ENCODE data around the gene KLRC4.

Gene KLRC4

GRCh38 chr12:10408842-10409241 is 715 bp downstream of the KLRC4 start:
- Mint-ChIP-seq H3K4me1 (peaks cover 23% of the 10 kb centered on the region), H3K27me3 (ENCODE audit: low read depth, poor library complexity) (no peaks in the 10 kb centered on the region), H3K27ac (no peak overlapping the region), H3K4me3 (no peak overlapping the region), H3K36me3 (ENCODE audit: low read depth) (no peaks in the 10 kb centered on the region), H3K9me3 (peaks cover 4% of the 10 kb centered on the region)
- no peak for TF ChIP-seq CTCF (IDR thresholded peaks at IDR 0.05)
- DNase-seq = no peak

- H3K36me3 Mint-ChIP-seq (ENCODE audit: low read depth) = no peaks in the 10 kb centered on the region
- H3K27ac Mint-ChIP-seq = no peak overlapping the region
- no peaks in the 10 kb centered on the region for H3K27me3 Mint-ChIP-seq (ENCODE audit: low read depth, poor library complexity)
- peaks cover 4% of the 10 kb centered on the region for H3K9me3 Mint-ChIP-seq
- no peak for DNase-seq
- no peak for TF ChIP-seq CTCF (IDR thresholded peaks at IDR 0.05)
- H3K4me1 Mint-ChIP-seq = peaks cover 23% of the 10 kb centered on the region
- H3K4me3 Mint-ChIP-seq = no peak overlapping the region
These were observed 2.8 kb downstream of the KLRC4 start for GRCh38 chr12:10406725-10407124.

GRCh38 chr12:10405294-10405693 is 4.3 kb downstream of the KLRC4 start:
- Mint-ChIP-seq H3K27me3 (ENCODE audit: low read depth, poor library complexity) (no peaks in the 10 kb centered on the region), H3K36me3 (ENCODE audit: low read depth) (no peaks in the 10 kb centered on the region), H3K27ac (no peak overlapping the region), H3K9me3 (peaks cover 4% of the 10 kb centered on the region), H3K4me1 (peaks cover 14% of the 10 kb centered on the region), H3K4me3 (no peak overlapping the region)
- DNase-seq = no peak
- TF ChIP-seq CTCF (IDR thresholded peaks at IDR 0.05) = no peak

DNA sequence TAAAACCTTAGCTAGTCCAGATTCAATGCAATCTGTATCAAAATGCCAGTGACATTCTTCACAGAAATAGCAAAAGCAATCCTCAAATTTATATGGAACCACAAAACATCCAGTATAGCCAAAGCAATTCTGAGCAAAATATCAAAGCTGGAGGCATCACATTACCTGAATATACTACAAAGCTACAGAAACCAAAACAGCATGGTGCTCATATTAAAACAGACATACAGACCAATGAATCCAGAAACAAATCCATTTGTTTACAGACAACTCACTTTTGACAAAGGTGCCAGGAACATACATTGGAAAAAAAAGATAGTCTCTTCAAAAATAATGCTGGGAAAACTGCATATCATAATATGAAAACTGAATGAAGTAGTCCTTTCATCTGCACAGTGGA is 4.8 kb downstream of the KLRC4 start:
- no peak for DNase-seq
- peaks cover 4% of the 10 kb centered on the region for H3K9me3 Mint-ChIP-seq
- no peaks in the 10 kb centered on the region for H3K36me3 Mint-ChIP-seq (ENCODE audit: low read depth)
- no peak overlapping the region for H3K27ac Mint-ChIP-seq
- no peaks in the 10 kb centered on the region for H3K27me3 Mint-ChIP-seq (ENCODE audit: low read depth, poor library complexity)
- no peak overlapping the region for H3K4me3 Mint-ChIP-seq
- H3K4me1 Mint-ChIP-seq = peaks cover 12% of the 10 kb centered on the region
- TF ChIP-seq CTCF (IDR thresholded peaks at IDR 0.05) = no peak

GRCh38 chr12:10400829-10401228 is 8.7 kb downstream of the KLRC4 start:
- H3K36me3 Mint-ChIP-seq (ENCODE audit: low read depth) = no peaks in the 10 kb centered on the region
- H3K27ac Mint-ChIP-seq = no peak overlapping the region
- no peak for TF ChIP-seq CTCF (IDR thresholded peaks at IDR 0.05)
- H3K4me1 Mint-ChIP-seq = peaks cover 13% of the 10 kb centered on the region
- H3K4me3 Mint-ChIP-seq = no peak overlapping the region
- H3K27me3 Mint-ChIP-seq (ENCODE audit: low read depth, poor library complexity) = peaks cover 3% of the 10 kb centered on the region
- DNase-seq = no peak
- H3K9me3 Mint-ChIP-seq = peaks cover 4% of the 10 kb centered on the region

- no peaks in the 10 kb centered on the region for H3K9me3 Mint-ChIP-seq
These were observed 11.4 kb downstream of the KLRC4 start for GRCh38 chr12:10398168-10398567.

More at GRCh38 chr12:10398168-10398567, 11.4 kb downstream of the KLRC4 start:
- TF ChIP-seq CTCF (IDR thresholded peaks at IDR 0.05) = no peak
- H3K27me3 Mint-ChIP-seq (ENCODE audit: low read depth, poor library complexity) = peaks cover 3% of the 10 kb centered on the region
- H3K4me1 Mint-ChIP-seq = peaks cover 30% of the 10 kb centered on the region
- no peak overlapping the region for H3K27ac Mint-ChIP-seq
- H3K4me3 Mint-ChIP-seq = no peak overlapping the region
- H3K36me3 Mint-ChIP-seq (ENCODE audit: low read depth) = no peaks in the 10 kb centered on the region
- DNase-seq = no peak

Measured in nephron progenitor cell (in vitro differentiated cells).